GM12878 (cell line): ENCODE data around the gene BOLA1. TPM values are rescaled to one million over a fixed set of nuclear protein-coding genes. Genes with fewer than 3 reads are reported as not detected.
"Not testable (repeated sequence)": the region's sequence is repeated elsewhere in the genome, so short reads cannot be mapped to it uniquely, and the experiment has no call there.

Experiments used
- ATAC-seq: fragments of 200-7000 bp; cut with Tn5 transposase; 3 replicates; pipeline ENCODE4 v1.9.1; 2020; ENCODE audit warnings: mild to moderate bottlenecking, moderate library complexity
- BruUV-seq: library from RNA; stranded (reverse); fragments of 400-500 nt; replicated peaks from 2 replicates; lab custom pipeline; 2021; lab: Mats Ljungman, UMichigan
- CTCF ChIA-PET: fragments of 300-600 bp; sonication (Branson Sonifier 250); formaldehyde crosslinking; extraction: SDS; loops from one replicate; lab custom pipeline; 2021; ENCODE audit warnings: inconsistent platforms; lab: Yijun Ruan, JAX
- POLR2A ChIA-PET: fragments of 350-600 bp; formaldehyde crosslinking; extraction: SDS; loops from one replicate; lab custom pipeline; 2021; ENCODE audit warnings: inconsistent platforms; lab: Charles Lee
- RAD21 ChIA-PET: fragments of 300-600 bp; sonication (Branson Sonifier 250); formaldehyde crosslinking; loops from one replicate; lab custom pipeline; 2023; ENCODE audit warnings: antibody characterized with exemption; ENCODE audit not compliant: unreplicated experiment; lab: Charles Lee
- SMC1A ChIA-PET: fragments of 300-600 bp; sonication (Branson Sonifier 250); formaldehyde crosslinking; loops from one replicate; lab custom pipeline; 2023; ENCODE audit not compliant: unreplicated experiment, uncharacterized antibody; lab: Charles Lee
- DNase-seq: peaks from one replicate; pipeline ENCODE4 v3.0.0-alpha.2; 2011; ENCODE audit warnings: low read depth, low spot score
- FAIRE-seq: peaks from 3 replicates; lab custom pipeline; 2011; peaks lifted over from hg19 to GRCh38; lab: Jason Lieb, UNC
- H2AFZ ChIP-seq: 2 replicates; pipeline ENCODE4 v1.6.0; 2011; ENCODE audit warnings: low read depth, low read length, control low read depth; ENCODE audit not compliant: control insufficient read depth
- H3K27ac ChIP-seq: 2 replicates; pipeline ENCODE4 v1.5.1; 2011; ENCODE audit warnings: control low read depth; ENCODE audit not compliant: control insufficient read depth, insufficient read depth
- H3K27me3 ChIP-seq, 2 experiments: replicated peaks in 1 of 2; 2 replicates each; pipeline versions ENCODE4 v1.6.0 to v1.6.1; 2011; ENCODE audit warnings: low read length in 1 of 2; ENCODE audit not compliant: control insufficient read depth in 2 of 2, insufficient read depth in 2 of 2
- H3K36me3 ChIP-seq, 2 experiments: 2 replicates each; pipeline ENCODE4 v1.5.1; 2011; ENCODE audit warnings: low read length in 1 of 2; ENCODE audit not compliant: control insufficient read depth in 2 of 2, insufficient read depth in 2 of 2
- H3K4me1 ChIP-seq: 2 replicates; pipeline ENCODE4 v1.6.1; 2011; ENCODE audit warnings: mild to moderate bottlenecking, low read length, moderate library complexity, mixed read lengths; ENCODE audit not compliant: control insufficient read depth, insufficient read depth
- H3K4me2 ChIP-seq: 2 replicates; pipeline ENCODE4 v1.6.0; 2011; ENCODE audit warnings: control low read depth; ENCODE audit not compliant: control insufficient read depth, insufficient read depth
- H3K4me3 ChIP-seq: fragments of 200-600 bp; sonication (generic); 2 replicates; pipeline ENCODE4 v1.5.1; 2016
- H3K79me2 ChIP-seq: 2 replicates; pipeline ENCODE4 v1.6.0; 2011; ENCODE audit warnings: low read length; ENCODE audit not compliant: control insufficient read depth, insufficient read depth
- H3K9ac ChIP-seq: 2 replicates; pipeline ENCODE4 v1.8.0; 2011; ENCODE audit warnings: low read length, control low read depth, mixed read lengths; ENCODE audit not compliant: control insufficient read depth, insufficient read depth
- H3K9me3 ChIP-seq: replicated peaks from 3 replicates; pipeline ENCODE4 v1.5.1; 2011; ENCODE audit warnings: mild to moderate bottlenecking, low read length; ENCODE audit not compliant: control insufficient read depth, insufficient read depth
- H4K20me1 ChIP-seq: 2 replicates; pipeline ENCODE4 v1.6.0; 2011; ENCODE audit not compliant: control insufficient read depth, insufficient read depth
- IKZF1 ChIP-seq: fragments of 450-650 bp; conservative IDR thresholded peaks from 2 replicates; pipeline ENCODE4 v1.6.1; 2017; ENCODE audit warnings: antibody characterized with exemption, mild to moderate bottlenecking
- MTA2 ChIP-seq: fragments of 450-650 bp; IDR thresholded peaks from 2 replicates; pipeline ENCODE4 v1.6.1; 2016; ENCODE audit warnings: low read depth, mild to moderate bottlenecking, moderate library complexity
- NFYB ChIP-seq: IDR thresholded peaks from 2 replicates; pipeline ENCODE4 v1.6.1; 2011; ENCODE audit warnings: low read depth, mild to moderate bottlenecking, low read length, improper control_type of control experiment, moderate library complexity; ENCODE audit not compliant: insufficient read depth
- RB1 ChIP-seq: fragments of 450-650 bp; formaldehyde crosslinking; IDR thresholded peaks from 2 replicates; pipeline ENCODE4 v1.6.1; 2017; ENCODE audit warnings: mild to moderate bottlenecking, borderline replicate concordance
- whole genome bisulfite sequencing: methylation state at CpG from one replicate; pipeline ENCODE4 v1.1.6; 2016; ENCODE audit warnings: low lambda C conversion rate; ENCODE audit not compliant: insufficient replicate concordance, insufficient coverage; ENCODE audit errors: missing lambda C conversion rate; 5-methylcytosine and 5-hydroxymethylcytosine counted together
- in situ Hi-C: fragments of 300-500 bp; cut with MboI; formaldehyde crosslinking; loops from 9 replicates; pipeline ENCODE4 v1.14.3; 2018; ENCODE audit warnings: mixed read lengths
- intact Hi-C: fragments of 100-400 bp; cut with micrococcal nuclease; formaldehyde crosslinking; loops from one replicate; pipeline ENCODE4 v1.14.2; 2022; ENCODE audit not compliant: unreplicated experiment
- polyA plus RNA-seq, 11 experiments: library from polyadenylated mRNA; depleted of rRNA in 4 of 11; unstranded in 6 of 11; stranded (reverse) in 5 of 11; fragments of >200 nt; fragmentation: Nextera tagmentation in 4 of 11; fragmentation: Illumina TruSeq in 1 of 11; extraction: Ambion mirVana in 4 of 11; extraction: Trizol in 1 of 11; gene quantifications; 1 replicate in 1 of 11; 2 replicates in 10 of 11; pipeline versions ENCODE4 v1.2.1 to v1.2.3, GENCODE V29; 2011 to 2016; ENCODE audit warnings: inconsistent platforms in 2 of 11, missing spikeins in 2 of 11, low read depth in 1 of 11
- total RNA-seq, 4 experiments: library from RNA; depleted of rRNA in 3 of 4; stranded (reverse); fragments of >200 nt in 3 of 4; fragmentation: Illumina TruSeq in 1 of 4; extraction: Trizol in 1 of 4; gene quantifications; 2 replicates each; pipeline versions ENCODE4 v1.2.1 to v1.2.3, GENCODE V29; 2013 to 2021
- TF ChIP-seq, protein P1 (sequence below): fragments of 450-650 bp; IDR thresholded peaks from 2 replicates; pipeline ENCODE4 v1.6.1; 2017; ENCODE audit warnings: borderline replicate concordance

The BOLA1 gene
- total and polyA plus RNA-seq, 10 of the 15 experiments (the other 5 are each of a cell fraction or from before 2014, with no cell fraction given), result 0.74 to 18.7 (median 11.3) TPM

DNA sequence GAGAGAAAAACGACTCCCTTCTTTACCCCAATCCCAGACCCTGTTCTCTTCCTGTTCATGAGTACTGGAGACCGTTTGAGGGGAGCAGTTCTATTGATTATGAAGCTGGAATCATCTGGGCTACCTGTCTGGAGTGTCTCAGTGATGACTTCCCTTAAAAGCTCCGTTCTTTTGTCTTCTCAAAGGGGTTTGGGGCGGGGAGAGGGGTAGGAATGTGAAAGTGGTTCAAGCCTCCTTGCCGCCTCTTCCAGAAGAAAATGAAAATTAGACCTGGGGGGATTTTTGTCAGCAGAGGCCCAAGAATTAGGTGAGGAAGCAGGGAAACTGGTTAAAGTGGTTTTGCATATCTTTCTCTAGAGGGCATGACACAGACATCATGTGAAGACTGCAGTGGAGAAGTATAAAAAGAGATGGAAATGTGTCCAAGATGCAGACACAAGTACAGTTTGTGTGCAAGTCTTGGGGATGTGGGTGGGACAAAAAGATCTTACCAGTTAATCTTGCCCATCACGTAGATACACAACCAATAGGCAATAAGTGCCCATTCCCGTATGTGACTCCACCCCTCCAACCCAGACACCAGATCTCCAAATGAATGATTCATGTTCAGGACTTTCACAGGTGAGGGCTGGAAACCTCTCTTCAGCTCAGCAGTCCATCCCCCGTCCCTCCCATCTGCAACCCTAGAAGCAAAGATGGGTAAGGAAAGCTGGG lies 37.8 kb downstream of the BOLA1 start:
- Histone ChIP-seq H3K4me1 (peaks cover 20% of the 10 kb centered on the region), H3K9me3 (no peaks in the 10 kb centered on the region), H3K27ac (no peak overlapping the region; the same call in 1 of the 2 replicates), H3K27me3 (no peaks in the 10 kb centered on the region), H3K4me3 (no peak overlapping the region), H3K4me2 (peak overlapping the region; percentile 62), H2AFZ (peak overlapping the region; percentile 30; the same call in 1 of the 2 replicates), H3K79me2 (no peaks in the 10 kb centered on the region), H3K36me3 (no peaks in the 10 kb centered on the region), H4K20me1 (no peaks in the 10 kb centered on the region), H3K9ac (no peak overlapping the region; the same call in 1 of the 2 replicates)
- RAD21 ChIA-PET, result interaction anchor here (0.8 to 2.5 kb wide), 2 partner anchors 9 to 25 kb away, joined by 3 to 6 read pairs; no protein-coding TSS in a partner anchor
- FAIRE-seq, result peak; percentile 18
- CTCF ChIA-PET, result interaction anchor here (0.7 to 2.0 kb wide), 2 partner anchors 9 to 1290 kb away, joined by 3 to 5 read pairs; partner anchors contain the start of gene SF3B4
- 45% methylated on average over 6 of the region's 8 CpGs for WGBS
- no peak for DNase-seq
- ATAC-seq, result peak; percentile 12; the same call in 1 of the 3 replicates
- no TSS peak for BruUV-seq
- intact Hi-C loops, result no loop called here
- TF ChIP-seq NFYB (peak; percentile 57; the same call in 1 of the 2 replicates), MTA2 (no peak)
- in situ Hi-C loops, result no loop called here
- POLR2A ChIA-PET, result interaction anchor here (1.0 to 4.0 kb wide), 3 partner anchors 8 to 50 kb away, joined by 3 to 26 read pairs (median 5); a partner anchor contains a TSS
- SMC1A ChIA-PET, result interaction anchor here (0.5 to 2.6 kb wide), 5 partner anchors 8 to 1062 kb away, joined by 3 to 14 read pairs (median 3); a partner anchor contains a TSS

DNA sequence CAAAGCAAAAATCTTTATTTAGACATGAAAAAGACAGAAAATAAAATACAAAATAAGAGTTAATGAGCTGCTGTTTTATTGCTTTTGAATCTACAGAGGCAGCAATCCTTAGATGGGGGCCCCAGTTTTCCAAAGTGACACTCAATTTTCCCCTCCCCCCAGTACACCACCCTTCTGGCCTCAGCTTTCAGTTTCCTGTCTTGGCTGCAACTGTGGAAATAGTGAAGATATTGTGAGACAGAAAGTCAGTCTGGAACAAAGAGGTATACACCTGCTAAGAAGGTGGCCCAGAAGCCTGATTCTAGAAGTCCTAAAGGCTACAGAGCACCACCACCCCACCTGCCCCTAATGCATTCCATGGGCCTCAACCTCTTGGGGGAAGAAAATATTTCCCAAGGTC lies 38.4 kb downstream of the BOLA1 start:
- peak overlapping the region; percentile 23; the same call in 1 of the 2 replicates for H3K27ac ChIP-seq
- intact Hi-C loops, result no loop called here
- FAIRE-seq (no peak), ATAC-seq (peak; percentile 61), DNase-seq (no peak)
- H3K9me3 ChIP-seq, result no peaks in the 10 kb centered on the region
- in situ Hi-C loops, result no loop called here
- no TSS peak for BruUV-seq
- no peaks in the 10 kb centered on the region for H3K36me3 ChIP-seq
- H3K79me2 ChIP-seq, result no peaks in the 10 kb centered on the region
- H3K9ac ChIP-seq, result peak overlapping the region; percentile 25; the same call in 1 of the 2 replicates
- SMC1A ChIA-PET, result interaction anchor here (0.8 to 2.6 kb wide), 4 partner anchors 9 to 50 kb away, joined by 3 to 14 read pairs (median 6); a partner anchor contains a TSS
- TF ChIP-seq, protein P1, sequence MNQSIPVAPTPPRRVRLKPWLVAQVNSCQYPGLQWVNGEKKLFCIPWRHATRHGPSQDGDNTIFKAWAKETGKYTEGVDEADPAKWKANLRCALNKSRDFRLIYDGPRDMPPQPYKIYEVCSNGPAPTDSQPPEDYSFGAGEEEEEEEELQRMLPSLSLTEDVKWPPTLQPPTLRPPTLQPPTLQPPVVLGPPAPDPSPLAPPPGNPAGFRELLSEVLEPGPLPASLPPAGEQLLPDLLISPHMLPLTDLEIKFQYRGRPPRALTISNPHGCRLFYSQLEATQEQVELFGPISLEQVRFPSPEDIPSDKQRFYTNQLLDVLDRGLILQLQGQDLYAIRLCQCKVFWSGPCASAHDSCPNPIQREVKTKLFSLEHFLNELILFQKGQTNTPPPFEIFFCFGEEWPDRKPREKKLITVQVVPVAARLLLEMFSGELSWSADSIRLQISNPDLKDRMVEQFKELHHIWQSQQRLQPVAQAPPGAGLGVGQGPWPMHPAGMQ, result no peak
- TF ChIP-seq RB1 (no peak), IKZF1 (peak; percentile 28; the same call in 1 of the 2 replicates)
- no peaks in the 10 kb centered on the region for H3K27me3 ChIP-seq
- no peaks in the 10 kb centered on the region for H4K20me1 ChIP-seq
- POLR2A ChIA-PET, result interaction anchor here (1.0 to 4.0 kb wide), 3 partner anchors 9 to 50 kb away, joined by 3 to 26 read pairs (median 5); a partner anchor contains a TSS
- H3K4me3 ChIP-seq, result peak overlapping the region; percentile 17; the same call in 1 of the 2 replicates
- RAD21 ChIA-PET, result interaction anchor here (0.8 to 2.5 kb wide), 2 partner anchors 10 to 25 kb away, joined by 3 to 6 read pairs; no protein-coding TSS in a partner anchor
- H2AFZ ChIP-seq, result no peak overlapping the region
- H3K4me2 ChIP-seq, result peak overlapping the region; percentile 62
- CTCF ChIA-PET, result interaction anchor here (0.7 to 2.0 kb wide), 2 partner anchors 10 to 1290 kb away, joined by 3 to 5 read pairs; partner anchors contain the start of gene SF3B4
- peaks cover 20% of the 10 kb centered on the region for H3K4me1 ChIP-seq

DNA sequence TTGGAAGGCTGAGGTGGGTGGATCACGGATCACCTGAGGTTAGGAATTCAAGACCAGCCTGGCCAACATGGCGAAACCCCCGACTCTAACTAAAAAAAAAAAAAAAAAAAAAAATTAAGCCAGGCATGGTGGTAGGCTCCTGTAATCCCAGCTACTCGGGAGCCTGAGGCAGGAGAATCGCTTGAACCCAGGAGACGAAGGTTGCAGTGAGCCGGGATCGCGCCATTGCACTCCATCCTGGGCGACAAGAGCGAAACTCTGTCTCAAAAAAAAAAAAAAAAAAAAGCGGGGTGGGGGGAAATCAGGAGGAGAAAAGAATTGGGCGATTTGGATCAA lies 39.3 kb downstream of the BOLA1 start:
- 93% methylated on average over 10 of the region's 13 CpGs for WGBS
- H3K9ac ChIP-seq, H3K79me2 ChIP-seq, H3K27ac ChIP-seq, H4K20me1 ChIP-seq, H3K9me3 ChIP-seq, BruUV-seq, DNase-seq, H3K27me3 ChIP-seq, intact Hi-C loops, ATAC-seq, H3K4me3 ChIP-seq, H3K36me3 ChIP-seq, H2AFZ ChIP-seq, FAIRE-seq, in situ Hi-C loops: not testable (repeated sequence)
- ChIA-PET POLR2A (interaction anchor here (0.6 to 4.0 kb wide), 6 partner anchors 9 to 624 kb away, joined by 4 to 26 read pairs (median 4); a partner anchor contains a TSS), CTCF (interaction anchor here (1.6 kb wide), 1 partner anchor 24 kb away, joined by 3 read pairs; no protein-coding TSS in a partner anchor), RAD21 (interaction anchor here (1.0 to 2.5 kb wide), 2 partner anchors 24 to 50 kb away, joined by 5 to 6 read pairs; a partner anchor contains a TSS), SMC1A (interaction anchor here (1.0 to 2.6 kb wide), 3 partner anchors 10 to 65 kb away, joined by 3 to 14 read pairs (median 9); no protein-coding TSS in a partner anchor)
- Histone ChIP-seq H3K4me1 (peaks cover 20% of the 10 kb centered on the region), H3K4me2 (peak overlapping the region; percentile 34; the same call in 1 of the 2 replicates)
